Retinal pigment epithelial cell (primary cell): ENCODE results near the gene CARD14.

Experiments
- DNase-seq: peaks from one replicate; pipeline ENCODE4 v3.0.0-alpha.2; 2010; ENCODE audit warnings: low read depth
- H3K4me3 ChIP-seq: 2 replicates; pipeline ENCODE4 v1.5.1; 2011; ENCODE audit warnings: mild to moderate bottlenecking, low read length, control low read depth, moderate library complexity
- TF ChIP-seq, protein P1 (sequence below): conservative IDR thresholded peaks from 2 replicates; pipeline ENCODE4 v1.5.1; 2011; ENCODE audit warnings: low read depth, low read length, control low read depth, inconsistent platforms

The CARD14 gene

DNA sequence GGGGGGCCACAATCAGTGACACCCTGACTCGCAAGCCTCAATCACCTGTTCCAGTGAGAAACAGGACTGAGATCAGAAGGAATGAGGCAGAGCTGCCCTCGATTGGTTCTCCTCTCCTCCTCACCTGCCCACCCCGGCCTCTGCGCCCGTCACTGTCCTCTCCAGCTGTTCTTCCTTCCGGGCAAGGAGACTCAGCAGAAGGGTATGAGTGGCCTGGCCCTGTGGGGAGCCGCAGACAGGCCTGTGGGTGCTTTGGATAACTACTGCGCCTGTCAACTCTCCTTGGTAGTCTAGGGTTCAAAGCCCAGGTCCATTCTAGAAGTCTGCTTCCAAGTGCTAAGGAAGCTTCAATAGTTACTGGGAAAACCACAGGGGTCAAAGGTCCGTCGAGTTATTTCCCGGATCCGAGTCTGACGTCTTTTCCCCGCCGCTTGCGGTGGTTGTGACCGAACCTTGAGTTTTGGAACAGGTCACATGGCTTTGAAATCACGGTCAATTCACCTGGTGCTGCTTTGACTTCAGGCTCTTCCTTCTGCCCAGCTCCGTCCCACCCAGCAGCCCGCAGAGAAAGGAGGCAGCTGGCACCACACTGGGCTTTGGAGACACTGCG lies 8.3 kb downstream of the CARD14 start:
- DNase-seq = no peak
- H3K4me3 ChIP-seq = no peak overlapping the region
- TF ChIP-seq, protein P1, sequence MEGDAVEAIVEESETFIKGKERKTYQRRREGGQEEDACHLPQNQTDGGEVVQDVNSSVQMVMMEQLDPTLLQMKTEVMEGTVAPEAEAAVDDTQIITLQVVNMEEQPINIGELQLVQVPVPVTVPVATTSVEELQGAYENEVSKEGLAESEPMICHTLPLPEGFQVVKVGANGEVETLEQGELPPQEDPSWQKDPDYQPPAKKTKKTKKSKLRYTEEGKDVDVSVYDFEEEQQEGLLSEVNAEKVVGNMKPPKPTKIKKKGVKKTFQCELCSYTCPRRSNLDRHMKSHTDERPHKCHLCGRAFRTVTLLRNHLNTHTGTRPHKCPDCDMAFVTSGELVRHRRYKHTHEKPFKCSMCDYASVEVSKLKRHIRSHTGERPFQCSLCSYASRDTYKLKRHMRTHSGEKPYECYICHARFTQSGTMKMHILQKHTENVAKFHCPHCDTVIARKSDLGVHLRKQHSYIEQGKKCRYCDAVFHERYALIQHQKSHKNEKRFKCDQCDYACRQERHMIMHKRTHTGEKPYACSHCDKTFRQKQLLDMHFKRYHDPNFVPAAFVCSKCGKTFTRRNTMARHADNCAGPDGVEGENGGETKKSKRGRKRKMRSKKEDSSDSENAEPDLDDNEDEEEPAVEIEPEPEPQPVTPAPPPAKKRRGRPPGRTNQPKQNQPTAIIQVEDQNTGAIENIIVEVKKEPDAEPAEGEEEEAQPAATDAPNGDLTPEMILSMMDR = no peak

DNA sequence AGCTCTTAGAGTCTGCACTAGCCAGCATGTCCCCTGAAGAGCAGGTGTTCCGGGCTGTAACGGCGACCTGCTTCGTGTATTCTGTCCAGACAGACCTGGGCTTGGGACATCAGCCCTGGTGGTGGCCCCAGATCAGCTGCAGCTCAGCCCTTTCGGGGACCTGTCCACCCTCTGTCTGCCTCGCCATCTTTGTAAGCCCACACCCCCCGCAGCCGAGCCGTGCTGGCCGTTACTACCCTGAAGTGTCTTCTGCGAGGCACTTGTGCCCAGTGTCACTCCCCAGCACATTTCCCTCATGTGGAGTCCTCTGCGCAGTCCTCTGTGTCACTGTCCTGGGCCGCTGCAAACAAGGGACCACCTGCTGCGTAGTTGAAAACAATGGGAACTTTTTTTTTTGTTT lies 10.4 kb downstream of the CARD14 start:
- TF ChIP-seq, protein P1 = no peak
- H3K4me3 ChIP-seq = no peak overlapping the region
- no peak for DNase-seq

DNA sequence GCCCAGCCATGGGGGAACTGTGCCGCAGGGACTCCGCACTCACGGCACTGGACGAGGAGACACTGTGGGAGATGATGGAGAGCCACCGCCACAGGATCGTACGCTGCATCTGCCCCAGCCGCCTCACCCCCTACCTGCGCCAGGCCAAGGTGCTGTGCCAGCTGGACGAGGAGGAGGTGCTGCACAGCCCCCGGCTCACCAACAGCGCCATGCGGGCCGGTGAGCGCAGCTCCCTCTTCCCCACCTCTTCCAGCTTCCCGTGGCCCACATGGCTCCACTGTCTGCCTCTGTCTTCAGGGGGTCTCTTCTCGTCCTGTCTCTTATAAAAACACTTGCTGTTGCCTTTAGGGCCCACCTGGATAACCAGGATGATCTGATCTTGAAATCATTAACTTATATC lies 11.6 kb downstream of the CARD14 start:
- TF ChIP-seq, protein P1 = no peak
- no peak overlapping the region for H3K4me3 ChIP-seq

DNA sequence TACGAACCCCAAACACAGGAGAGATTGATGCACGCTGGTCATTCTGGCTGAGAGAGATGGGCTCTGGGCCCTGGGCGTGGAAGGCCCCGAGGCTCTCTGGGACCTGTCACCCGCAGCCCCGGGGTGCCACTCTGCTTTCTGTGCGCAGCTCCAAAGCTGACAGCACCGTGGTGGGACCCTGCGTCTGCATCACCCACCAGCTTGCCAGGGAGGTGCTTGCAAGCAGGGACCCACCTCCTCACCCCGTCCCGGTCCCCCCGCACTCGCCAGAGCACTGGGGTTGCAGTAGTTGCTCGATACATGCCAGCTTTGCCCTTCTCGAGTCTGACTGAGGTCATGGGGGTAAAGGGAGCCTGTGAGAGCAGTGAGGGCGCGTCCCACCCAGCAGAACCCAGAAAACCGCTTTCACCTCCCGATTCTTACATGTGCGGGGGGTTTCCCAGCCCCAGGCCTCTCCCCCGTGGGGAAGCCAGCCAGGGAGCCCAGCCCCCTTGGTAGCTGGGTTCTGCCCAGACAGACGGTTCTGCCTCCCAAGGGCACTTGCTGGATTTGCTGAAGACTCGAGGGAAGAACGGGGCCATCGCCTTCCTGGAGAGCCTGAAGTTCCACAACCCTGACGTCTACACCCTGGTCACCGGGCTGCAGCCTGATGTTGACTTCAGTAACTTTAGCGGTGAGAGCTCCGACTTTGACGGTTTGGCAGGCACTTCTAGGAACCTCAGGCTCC lies 12.5 kb downstream of the CARD14 start:
- DNase-seq = no peak
- no peak overlapping the region for H3K4me3 ChIP-seq
- TF ChIP-seq, protein P1 = no peak

More for the DNA sequence above, 11.6 kb downstream of the CARD14 start:
- DNase-seq = no peak

DNA sequence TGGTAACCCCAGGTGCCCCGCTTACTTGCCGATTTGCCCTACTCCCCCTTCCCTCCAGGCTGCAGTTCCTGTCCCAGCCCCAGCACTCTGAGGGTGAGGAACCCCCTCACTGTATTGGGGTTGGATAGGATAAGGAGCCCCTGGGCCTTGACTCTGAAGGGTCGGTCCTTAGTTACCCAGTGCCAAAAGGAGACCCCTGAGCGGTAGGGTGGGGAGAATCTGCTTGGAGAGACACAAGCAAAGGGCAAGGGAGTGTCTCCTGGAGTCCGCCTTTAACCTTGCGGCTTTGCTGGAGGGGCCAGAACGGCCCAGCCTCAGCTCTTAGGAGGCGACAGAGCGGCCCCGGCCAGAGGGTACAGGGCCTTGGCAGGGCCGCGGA lies 13.0 kb downstream of the CARD14 start:
- TF ChIP-seq, protein P1 = no peak
- DNase-seq = no peak

DNA sequence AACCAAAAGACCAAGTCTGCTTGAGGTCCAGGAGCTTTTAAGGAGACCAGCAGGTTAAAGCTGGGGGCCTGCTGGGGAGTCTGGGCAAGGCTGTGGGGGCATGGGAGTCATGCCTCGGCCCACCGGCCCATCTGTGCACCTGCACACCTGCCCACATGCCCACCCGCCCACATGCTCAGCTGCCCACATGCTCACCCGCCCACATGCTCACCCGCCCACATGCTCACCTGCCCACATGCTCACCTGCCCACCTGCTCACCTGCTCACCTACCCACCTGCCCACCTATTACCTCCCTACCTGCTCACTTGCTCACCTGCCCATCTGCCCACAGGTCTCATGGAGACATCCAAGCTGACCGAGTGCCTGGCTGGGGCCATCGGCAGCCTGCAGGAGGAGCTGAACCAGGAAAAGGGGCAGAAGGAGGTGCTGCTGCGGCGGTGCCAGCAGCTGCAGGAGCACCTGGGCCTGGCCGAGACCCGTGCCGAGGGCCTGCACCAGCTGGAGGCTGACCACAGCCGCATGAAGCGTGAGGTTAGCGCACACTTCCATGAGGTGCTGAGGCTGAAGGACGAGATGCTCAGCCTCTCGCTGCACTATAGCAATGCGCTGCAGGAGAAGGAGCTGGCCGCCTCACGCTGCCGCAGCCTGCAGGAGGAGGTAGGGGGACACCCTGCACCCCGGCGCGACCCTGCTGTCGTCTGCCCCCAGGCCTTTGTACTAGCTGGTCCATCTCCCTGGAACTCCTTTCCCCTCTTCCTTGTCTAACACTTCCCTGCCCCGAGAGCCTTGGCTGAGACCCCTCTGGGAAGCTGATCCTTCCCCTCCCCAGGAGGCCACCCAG lies 14.0 kb downstream of the CARD14 start:
- TF ChIP-seq, protein P1 = no peak
- no peak for DNase-seq
- no peak overlapping the region for H3K4me3 ChIP-seq

More for the DNA sequence above, 13.0 kb downstream of the CARD14 start:
- no peak overlapping the region for H3K4me3 ChIP-seq
